ENCODE measurements around the gene FBLN2. TPM values are rescaled to one million over a fixed set of nuclear protein-coding genes. Genes with fewer than 3 reads are reported as not detected.

The FBLN2 gene
- total and polyA plus RNA-seq, 2 of the 13 experiments (the other 11 are each of a cell fraction or from before 2014, with no cell fraction given): not detected

DNA sequence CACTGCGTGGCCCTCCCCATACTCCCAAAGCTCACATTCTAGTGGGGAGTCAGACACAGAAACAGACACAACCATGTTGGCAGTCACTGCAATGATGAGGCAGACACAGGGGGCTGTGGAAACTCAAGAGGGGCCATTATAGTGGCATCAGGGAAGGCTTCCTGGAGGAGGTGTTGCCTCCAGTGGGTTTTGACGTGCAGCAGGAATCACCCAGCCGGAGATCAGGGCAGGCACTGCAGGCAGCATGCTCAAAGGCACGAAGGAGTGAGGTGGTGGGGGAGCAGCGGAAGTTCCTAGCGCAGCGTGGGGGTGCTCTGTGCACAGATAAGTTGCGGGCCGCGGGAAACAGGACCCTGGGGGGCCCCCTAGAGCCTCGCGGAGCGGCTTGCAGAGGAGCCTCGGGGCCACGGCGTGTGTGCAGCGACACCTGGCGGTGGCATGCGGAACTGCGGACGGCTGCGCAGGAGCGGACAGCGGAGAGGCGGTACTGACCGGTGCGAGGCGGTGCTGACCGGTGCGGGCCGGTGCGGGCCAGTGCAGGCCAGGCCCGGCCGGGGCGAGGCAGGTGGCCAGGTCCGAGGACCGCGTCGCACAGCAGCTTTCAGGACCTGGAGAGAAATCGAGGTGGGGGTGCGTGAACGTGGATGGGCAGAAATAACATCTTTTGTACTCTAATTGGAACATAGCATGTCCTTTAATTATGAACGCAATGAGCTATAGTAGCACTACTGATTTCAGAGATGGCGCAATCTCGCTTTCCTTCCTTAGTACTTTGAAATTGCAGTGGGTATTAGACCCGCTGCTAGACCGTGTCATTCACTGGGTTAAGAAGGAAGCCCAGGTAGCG lies 101.5 kb downstream of the FBLN2 start (continued):
- no peak for TF ChIP-seq ZNF460 (CRISPR knock-in tag; IDR thresholded peaks at IDR 0.05; ENCODE audit: borderline replicate concordance)
- TF ChIP-seq THAP11 (CRISPR knock-in tag; IDR thresholded peaks at IDR 0.05): peak; percentile 44; the same call in 1 of the 2 replicates
- TF ChIP-seq GABPA (IDR thresholded peaks at IDR 0.05; ENCODE audit: low read depth, low read length): no peak
- no peak for TF ChIP-seq GABPA (CRISPR knock-in tag; IDR thresholded peaks at IDR 0.05; ENCODE audit: low read depth)
- TF ChIP-seq SMAD9 (CRISPR knock-in tag; IDR thresholded peaks at IDR 0.05): no peak
- peak; percentile 72 for TF ChIP-seq ZNF781 (CRISPR knock-in tag; IDR thresholded peaks at IDR 0.05; ENCODE audit: borderline replicate concordance, not compliant biosample characterization)
- TF ChIP-seq, protein P1, sequence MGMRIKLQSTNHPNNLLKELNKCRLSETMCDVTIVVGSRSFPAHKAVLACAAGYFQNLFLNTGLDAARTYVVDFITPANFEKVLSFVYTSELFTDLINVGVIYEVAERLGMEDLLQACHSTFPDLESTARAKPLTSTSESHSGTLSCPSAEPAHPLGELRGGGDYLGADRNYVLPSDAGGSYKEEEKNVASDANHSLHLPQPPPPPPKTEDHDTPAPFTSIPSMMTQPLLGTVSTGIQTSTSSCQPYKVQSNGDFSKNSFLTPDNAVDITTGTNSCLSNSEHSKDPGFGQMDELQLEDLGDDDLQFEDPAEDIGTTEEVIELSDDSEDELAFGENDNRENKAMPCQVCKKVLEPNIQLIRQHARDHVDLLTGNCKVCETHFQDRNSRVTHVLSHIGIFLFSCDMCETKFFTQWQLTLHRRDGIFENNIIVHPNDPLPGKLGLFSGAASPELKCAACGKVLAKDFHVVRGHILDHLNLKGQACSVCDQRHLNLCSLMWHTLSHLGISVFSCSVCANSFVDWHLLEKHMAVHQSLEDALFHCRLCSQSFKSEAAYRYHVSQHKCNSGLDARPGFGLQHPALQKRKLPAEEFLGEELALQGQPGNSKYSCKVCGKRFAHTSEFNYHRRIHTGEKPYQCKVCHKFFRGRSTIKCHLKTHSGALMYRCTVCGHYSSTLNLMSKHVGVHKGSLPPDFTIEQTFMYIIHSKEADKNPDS (CRISPR knock-in tag; IDR thresholded peaks at IDR 0.05): no peak
- peak; percentile 84 for TF ChIP-seq ZNF883 (CRISPR knock-in tag; IDR thresholded peaks at IDR 0.05; ENCODE audit: not compliant biosample characterization)
- no peak for TF ChIP-seq ARNTL (CRISPR knock-in tag; IDR thresholded peaks at IDR 0.05)
- TF ChIP-seq SMAD3 (CRISPR knock-in tag; IDR thresholded peaks at IDR 0.05): no peak
- no peak for TF ChIP-seq RBAK (CRISPR knock-in tag; IDR thresholded peaks at IDR 0.05)
- 0 out of 2 replicates have a peak, but pooled peaks have one; percentile 42 for TF ChIP-seq RFXANK (CRISPR knock-in tag; IDR thresholded peaks at IDR 0.05)
- TF ChIP-seq, protein P2, sequence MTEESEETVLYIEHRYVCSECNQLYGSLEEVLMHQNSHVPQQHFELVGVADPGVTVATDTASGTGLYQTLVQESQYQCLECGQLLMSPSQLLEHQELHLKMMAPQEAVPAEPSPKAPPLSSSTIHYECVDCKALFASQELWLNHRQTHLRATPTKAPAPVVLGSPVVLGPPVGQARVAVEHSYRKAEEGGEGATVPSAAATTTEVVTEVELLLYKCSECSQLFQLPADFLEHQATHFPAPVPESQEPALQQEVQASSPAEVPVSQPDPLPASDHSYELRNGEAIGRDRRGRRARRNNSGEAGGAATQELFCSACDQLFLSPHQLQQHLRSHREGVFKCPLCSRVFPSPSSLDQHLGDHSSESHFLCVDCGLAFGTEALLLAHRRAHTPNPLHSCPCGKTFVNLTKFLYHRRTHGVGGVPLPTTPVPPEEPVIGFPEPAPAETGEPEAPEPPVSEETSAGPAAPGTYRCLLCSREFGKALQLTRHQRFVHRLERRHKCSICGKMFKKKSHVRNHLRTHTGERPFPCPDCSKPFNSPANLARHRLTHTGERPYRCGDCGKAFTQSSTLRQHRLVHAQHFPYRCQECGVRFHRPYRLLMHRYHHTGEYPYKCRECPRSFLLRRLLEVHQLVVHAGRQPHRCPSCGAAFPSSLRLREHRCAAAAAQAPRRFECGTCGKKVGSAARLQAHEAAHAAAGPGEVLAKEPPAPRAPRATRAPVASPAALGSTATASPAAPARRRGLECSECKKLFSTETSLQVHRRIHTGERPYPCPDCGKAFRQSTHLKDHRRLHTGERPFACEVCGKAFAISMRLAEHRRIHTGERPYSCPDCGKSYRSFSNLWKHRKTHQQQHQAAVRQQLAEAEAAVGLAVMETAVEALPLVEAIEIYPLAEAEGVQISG (CRISPR knock-in tag; IDR thresholded peaks at IDR 0.05): peak; percentile 37; the same call in 1 of the 2 replicates
- no peak for TF ChIP-seq ZNF234 (CRISPR knock-in tag; conservative IDR thresholded peaks at IDR 0.05)
- TF ChIP-seq NCOA1 (CRISPR knock-in tag; IDR thresholded peaks at IDR 0.05): no peak
- no peak for TF ChIP-seq ATAD3A (CRISPR knock-in tag; IDR thresholded peaks at IDR 0.05)
- peak; percentile 82; the same call in 1 of the 2 replicates for TF ChIP-seq NRL (CRISPR knock-in tag; IDR thresholded peaks at IDR 0.05; ENCODE audit: borderline replicate concordance)
- 0 out of 2 replicates have a peak, but pooled peaks have one; percentile 13 for TF ChIP-seq ZBTB1 (CRISPR knock-in tag; IDR thresholded peaks at IDR 0.05; ENCODE audit: borderline replicate concordance)
- TF ChIP-seq IRF2 (CRISPR knock-in tag; IDR thresholded peaks at IDR 0.05): 0 out of 2 replicates have a peak, but pooled peaks have one; percentile 31
- no peak for TF ChIP-seq ZNF224 (CRISPR knock-in tag; IDR thresholded peaks at IDR 0.05)
- TF ChIP-seq ZSCAN29 (CRISPR knock-in tag; conservative IDR thresholded peaks at IDR 0.05): peak; percentile 55; the same call in 1 of the 2 replicates
- TF ChIP-seq PITX1 (CRISPR knock-in tag; IDR thresholded peaks at IDR 0.05): 0 out of 2 replicates have a peak, but pooled peaks have one; percentile 38
- 0 out of 2 replicates have a peak, but pooled peaks have one; percentile 78 for TF ChIP-seq ZNF274 (CRISPR knock-in tag; IDR thresholded peaks at IDR 0.05)
- no peak for TF ChIP-seq NONO (IDR thresholded peaks at IDR 0.05)
- peak; percentile 73 for TF ChIP-seq NONO (CRISPR knock-in tag; conservative IDR thresholded peaks at IDR 0.05)
- TF ChIP-seq, protein P3, sequence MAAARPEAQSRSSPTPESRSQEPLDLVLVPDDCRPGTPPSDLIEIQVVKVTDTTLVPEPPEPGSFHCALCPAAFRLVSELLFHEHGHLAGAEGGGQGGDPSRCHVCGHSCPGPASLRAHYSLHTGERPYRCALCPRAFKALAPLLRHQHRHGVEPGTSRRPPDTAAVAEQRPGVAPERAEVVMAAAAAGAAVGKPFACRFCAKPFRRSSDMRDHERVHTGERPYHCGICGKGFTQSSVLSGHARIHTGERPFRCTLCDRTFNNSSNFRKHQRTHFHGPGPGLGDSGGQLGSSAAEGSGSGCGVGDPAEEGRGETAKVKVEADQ (CRISPR knock-in tag; IDR thresholded peaks at IDR 0.05; ENCODE audit: borderline replicate concordance): no peak

All from HepG2 (cell line).